ENCODE results near the gene TSHZ3.

- TF ChIP-seq CTCF (IDR thresholded peaks at IDR 0.05; ENCODE audit: low read depth, low read length) (no peak), EZH2phosphoT487 (IDR thresholded peaks at IDR 0.05; ENCODE audit: low read depth) (no peak)
Observed at GRCh38 chr19:31266731-31267130, 82.5 kb downstream of the TSHZ3 start.

All from OCI-LY3 (cell line).